ENCODE measurements around the gene NFKBIA. TPM values are rescaled to one million over a fixed set of nuclear protein-coding genes. Genes with fewer than 3 reads are reported as not detected.
A peak's percentile ranks its signal among the peaks of the same experiment; 100 is the strongest.
"Not testable (repeated sequence)": the region's sequence is repeated elsewhere in the genome, so short reads cannot be mapped to it uniquely, and the experiment has no call there.

The NFKBIA gene
- total RNA-seq, 1 donor from 2014 or later = 534 TPM

DNA sequence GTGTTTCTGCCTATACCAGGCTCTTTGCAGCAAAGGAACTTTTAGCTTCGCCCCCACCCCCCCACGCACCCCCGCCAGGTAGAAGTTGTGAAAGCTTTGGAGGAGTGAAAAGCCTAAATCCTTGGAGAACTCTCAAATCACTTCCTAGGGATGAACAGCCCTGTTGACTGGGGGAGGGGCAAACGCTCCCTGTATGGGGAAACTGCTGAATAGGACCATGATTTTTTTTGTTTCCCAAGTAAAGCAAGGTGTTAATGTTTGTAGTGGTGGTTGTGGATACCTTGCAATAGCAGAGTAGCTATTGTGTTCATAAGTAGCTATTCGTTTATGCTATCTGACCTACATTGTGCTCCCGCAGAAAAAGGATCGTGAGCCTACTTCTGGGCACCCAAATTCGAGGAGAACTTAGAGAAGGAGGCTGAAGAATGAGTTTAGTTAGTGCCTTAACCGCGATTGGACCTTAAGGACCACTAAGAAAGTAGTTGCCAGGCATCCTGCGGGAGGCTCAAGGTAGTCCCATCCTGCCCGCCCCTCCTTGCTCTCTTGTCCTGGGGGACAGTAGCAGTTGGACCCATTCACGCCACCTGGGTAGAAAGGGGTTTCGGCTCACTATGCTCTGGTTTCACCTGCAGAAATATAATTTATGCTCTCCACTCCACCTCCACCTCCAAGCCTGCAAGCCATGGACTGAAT is 901 bp upstream of the NFKBIA start:
- no peaks in the 10 kb centered on the region for H3K27me3 Mint-ChIP-seq
- intact Hi-C loops (cut with micrococcal nuclease) = loop anchor here (2.0 kb wide), 2 partner anchors 17 to 49 kb away; no protein-coding TSS in a partner anchor

DNA sequence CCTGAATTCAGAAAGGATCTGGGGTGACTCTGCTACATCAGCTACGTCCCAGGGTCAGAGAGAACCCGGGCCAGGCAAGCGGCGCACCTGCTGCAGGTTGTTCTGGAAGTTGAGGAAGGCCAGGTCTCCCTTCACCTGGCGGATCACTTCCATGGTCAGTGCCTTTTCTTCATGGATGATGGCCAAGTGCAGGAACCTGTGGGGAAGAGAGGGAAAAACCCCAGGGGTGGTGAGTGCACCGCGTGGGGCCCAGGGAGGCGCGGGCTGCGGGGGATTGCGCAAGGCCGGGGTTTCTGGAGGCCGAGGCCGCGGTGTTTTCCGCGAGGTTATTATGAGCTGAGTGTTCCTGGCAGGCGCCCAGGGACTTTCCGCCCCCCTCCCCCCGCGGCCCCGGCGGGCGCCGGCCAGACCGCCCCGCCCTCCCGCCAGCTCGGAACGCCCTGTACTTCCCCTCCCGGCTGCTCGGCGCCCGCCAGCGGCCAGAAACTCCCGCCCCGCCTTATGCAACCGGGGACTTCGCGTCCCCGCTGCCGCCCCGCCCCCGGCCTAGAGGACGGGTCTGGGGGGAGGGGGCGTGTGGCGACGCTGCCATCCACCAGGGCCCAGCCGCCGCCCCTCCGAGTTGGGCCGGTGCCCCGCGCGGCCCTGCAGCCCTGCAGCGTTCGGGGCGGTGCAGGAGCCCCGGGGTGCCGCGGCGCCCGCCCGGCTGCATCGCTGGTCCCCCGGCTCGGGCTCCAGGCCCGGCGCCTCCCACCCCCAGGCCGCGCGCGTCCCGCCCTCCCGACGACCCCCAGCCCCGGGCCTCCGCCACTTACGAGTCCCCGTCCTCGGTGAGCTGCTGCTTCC is 723 bp downstream of the NFKBIA start:
- Mint-ChIP-seq H3K27me3 (no peaks in the 10 kb centered on the region), H3K4me1 (peaks cover 48% of the 10 kb centered on the region), H3K4me3 (peak overlapping the region; percentile 97), H3K36me3 (ENCODE audit: low read depth) (peaks cover 48% of the 10 kb centered on the region), H3K27ac (peak overlapping the region; percentile 99), H3K9me3 (no peaks in the 10 kb centered on the region)
- intact Hi-C loops (cut with micrococcal nuclease) = loop anchor here (1.0 to 2.0 kb wide), 13 partner anchors 12 to 531 kb away; partner anchors contain the start of genes FAM177A1, PRORP, PSMA6 and SRP54
- peak; percentile 97 for DNase-seq

More for the DNA sequence above, 901 bp upstream of the NFKBIA start:
- Mint-ChIP-seq H3K4me1 (peaks cover 39% of the 10 kb centered on the region), H3K27ac (peak overlapping the region; percentile 99), H3K4me3 (peak overlapping the region; percentile 97), H3K36me3 (ENCODE audit: low read depth) (peaks cover 37% of the 10 kb centered on the region), H3K9me3 (no peaks in the 10 kb centered on the region)
- DNase-seq = peak; percentile 71

- Mint-ChIP-seq H3K4me3 (peak overlapping the region; percentile 97), H3K27me3 (no peaks in the 10 kb centered on the region), H3K36me3 (ENCODE audit: low read depth) (peaks cover 50% of the 10 kb centered on the region), H3K4me1 (peaks cover 52% of the 10 kb centered on the region), H3K9me3 (no peaks in the 10 kb centered on the region), H3K27ac (peak overlapping the region; percentile 99)
- intact Hi-C loops (cut with micrococcal nuclease) = loop anchor here (1.0 kb wide), 1 partner anchor 70 kb away; no protein-coding TSS in a partner anchor
- peak; percentile 81 for DNase-seq
These were observed 1.4 kb downstream of the NFKBIA start for GRCh38 chr14:35403114-35403602.

DNA sequence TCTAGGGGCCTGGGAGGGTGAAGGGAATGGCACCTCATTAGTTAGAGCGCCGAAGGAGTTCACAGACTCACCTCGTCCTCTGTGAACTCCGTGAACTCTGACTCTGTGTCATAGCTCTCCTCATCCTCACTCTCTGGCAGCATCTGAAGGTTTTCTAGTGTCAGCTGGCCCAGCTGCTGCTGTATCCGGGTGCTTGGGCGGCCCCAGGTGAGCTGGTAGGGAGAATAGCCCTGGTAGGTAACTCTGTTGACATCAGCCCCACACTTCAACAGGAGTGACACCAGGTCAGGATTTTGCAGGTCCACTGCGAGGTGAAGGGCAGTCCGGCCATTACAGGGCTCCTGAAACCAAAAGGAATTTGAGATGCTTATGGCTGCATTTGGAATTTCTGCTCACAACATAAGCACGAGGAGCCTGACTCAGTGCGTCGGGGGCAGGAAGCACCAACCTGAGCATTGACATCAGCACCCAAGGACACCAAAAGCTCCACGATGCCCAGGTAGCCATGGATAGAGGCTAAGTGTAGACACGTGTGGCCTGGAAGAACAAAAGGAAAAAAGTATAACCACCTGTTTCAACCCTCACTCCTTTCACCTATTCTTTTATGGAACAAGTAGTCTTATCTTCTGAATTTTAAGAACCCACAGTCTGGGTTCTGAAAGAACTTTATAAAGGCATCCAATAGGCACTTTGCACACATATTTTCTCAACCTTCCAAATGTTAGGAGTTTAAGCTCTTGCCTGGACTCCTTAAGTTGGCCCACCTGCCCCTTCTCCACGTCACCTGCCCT is 2.0 kb downstream of the NFKBIA start:
- Mint-ChIP-seq H3K27ac (peak overlapping the region; percentile 99), H3K4me3 (peak overlapping the region; percentile 97), H3K27me3 (no peaks in the 10 kb centered on the region), H3K36me3 (ENCODE audit: low read depth) (peaks cover 52% of the 10 kb centered on the region), H3K4me1 (peaks cover 56% of the 10 kb centered on the region), H3K9me3 (no peaks in the 10 kb centered on the region)
- intact Hi-C loops (cut with micrococcal nuclease) = loop anchor here (1.0 kb wide), 1 partner anchor 69 kb away; no protein-coding TSS in a partner anchor
- peak; percentile 82 for DNase-seq

DNA sequence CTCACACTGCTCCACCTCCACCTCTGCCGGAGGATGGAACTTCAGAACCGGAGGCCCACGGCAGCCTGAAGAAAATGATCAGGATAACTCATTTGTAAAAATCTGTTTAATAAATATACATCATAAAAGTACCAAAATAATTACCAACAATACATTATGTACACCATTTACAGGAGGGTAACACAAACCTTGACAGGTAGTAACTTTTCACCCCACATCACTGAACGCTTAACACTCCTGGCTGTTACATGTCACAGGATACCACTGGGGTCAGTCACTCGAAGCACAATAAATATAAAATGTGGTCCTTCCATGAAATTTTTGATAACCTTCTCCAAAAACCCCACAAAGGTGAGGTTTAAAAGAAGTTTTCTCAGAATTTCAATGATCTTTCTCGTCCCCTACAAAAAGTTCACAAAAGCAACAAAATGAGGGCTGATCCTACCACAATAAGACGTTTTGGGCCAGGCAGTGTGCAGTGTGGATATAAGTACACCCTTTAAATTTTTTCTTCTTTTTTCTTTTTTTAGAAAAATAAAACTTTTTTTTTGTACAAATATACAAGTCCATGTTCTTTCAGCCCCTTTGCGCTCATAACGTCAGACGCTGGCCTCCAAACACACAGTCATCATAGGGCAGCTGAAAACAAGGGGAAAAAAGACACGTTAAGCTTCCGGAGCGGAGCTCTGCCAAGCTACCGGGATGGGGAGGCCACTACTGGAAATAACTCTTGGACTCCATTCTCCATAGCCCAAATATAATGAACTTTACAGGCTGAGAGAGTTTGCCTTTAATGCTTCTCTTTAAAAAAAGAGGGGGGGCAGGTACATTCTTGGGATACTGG is 2.9 kb downstream of the NFKBIA start:
- no peaks in the 10 kb centered on the region for H3K9me3 Mint-ChIP-seq
- H3K27me3 Mint-ChIP-seq = no peaks in the 10 kb centered on the region
- peak; percentile 67 for DNase-seq
- intact Hi-C loops (cut with micrococcal nuclease) = no loop called here
- H3K27ac Mint-ChIP-seq = peak overlapping the region; percentile 99
- H3K4me3 Mint-ChIP-seq = peak overlapping the region; percentile 97
- peaks cover 54% of the 10 kb centered on the region for H3K36me3 Mint-ChIP-seq (ENCODE audit: low read depth)
- H3K4me1 Mint-ChIP-seq = peaks cover 54% of the 10 kb centered on the region

- intact Hi-C loops (cut with micrococcal nuclease) = no loop called here
- H3K4me3 Mint-ChIP-seq = peak overlapping the region; percentile 97
- H3K36me3 Mint-ChIP-seq (ENCODE audit: low read depth) = peaks cover 54% of the 10 kb centered on the region
- H3K27ac Mint-ChIP-seq = peak overlapping the region; percentile 92
- H3K4me1 Mint-ChIP-seq = peaks cover 48% of the 10 kb centered on the region
- no peaks in the 10 kb centered on the region for H3K27me3 Mint-ChIP-seq
- DNase-seq = peak; percentile 79
- no peaks in the 10 kb centered on the region for H3K9me3 Mint-ChIP-seq
These were observed 3.7 kb downstream of the NFKBIA start for GRCh38 chr14:35400648-35401421.

GRCh38 chr14:35399083-35399937 is 5.2 kb downstream of the NFKBIA start:
- peaks cover 54% of the 10 kb centered on the region for H3K36me3 Mint-ChIP-seq (ENCODE audit: low read depth)
- H3K27me3 Mint-ChIP-seq = no peaks in the 10 kb centered on the region

GRCh38 chr14:35398071-35398584 is 6.4 kb downstream of the NFKBIA start:
- H3K36me3 Mint-ChIP-seq (ENCODE audit: low read depth) = peaks cover 47% of the 10 kb centered on the region
- peaks cover 41% of the 10 kb centered on the region for H3K4me1 Mint-ChIP-seq
- no peak for DNase-seq
- H3K9me3 Mint-ChIP-seq = no peaks in the 10 kb centered on the region
- H3K27ac Mint-ChIP-seq = peak overlapping the region; percentile 70
- no peaks in the 10 kb centered on the region for H3K27me3 Mint-ChIP-seq
- H3K4me3 Mint-ChIP-seq = no peak overlapping the region
- intact Hi-C loops (cut with micrococcal nuclease) = no loop called here

More at GRCh38 chr14:35399083-35399937, 5.2 kb downstream of the NFKBIA start:
- peak overlapping the region; percentile 17 for H3K27ac Mint-ChIP-seq
- DNase-seq = peak; percentile 66
- intact Hi-C loops (cut with micrococcal nuclease) = no loop called here
- H3K4me3 Mint-ChIP-seq = peak overlapping the region; percentile 24
- no peaks in the 10 kb centered on the region for H3K9me3 Mint-ChIP-seq
- peaks cover 42% of the 10 kb centered on the region for H3K4me1 Mint-ChIP-seq

DNA sequence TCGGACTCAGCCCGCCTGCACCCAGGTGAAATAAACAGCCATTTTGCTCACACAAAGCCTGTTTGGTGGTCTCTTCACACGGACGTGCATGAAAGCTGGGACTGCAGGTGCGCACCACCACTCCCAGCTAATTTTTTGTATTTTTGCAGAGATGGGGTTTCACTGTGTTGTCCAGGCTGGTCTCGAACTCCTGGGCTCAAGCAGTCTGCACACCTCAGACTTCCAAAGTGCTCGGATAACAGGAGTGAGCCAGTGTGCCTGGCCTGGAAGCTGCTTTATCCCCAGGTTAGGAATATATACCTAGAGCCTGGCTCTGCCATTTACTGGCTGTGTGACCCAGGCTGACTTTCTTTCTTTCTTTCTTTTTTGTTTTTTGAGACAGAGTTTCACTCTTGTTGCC is 7.9 kb downstream of the NFKBIA start:
- Mint-ChIP-seq H3K4me1 (peaks cover 37% of the 10 kb centered on the region), H3K36me3 (ENCODE audit: low read depth) (peaks cover 32% of the 10 kb centered on the region), H3K27ac (peak overlapping the region; percentile 16)
- H3K27me3 Mint-ChIP-seq; DNase-seq; intact Hi-C loops (cut with micrococcal nuclease); H3K4me3 Mint-ChIP-seq; H3K9me3 Mint-ChIP-seq: not testable (repeated sequence)

DNA sequence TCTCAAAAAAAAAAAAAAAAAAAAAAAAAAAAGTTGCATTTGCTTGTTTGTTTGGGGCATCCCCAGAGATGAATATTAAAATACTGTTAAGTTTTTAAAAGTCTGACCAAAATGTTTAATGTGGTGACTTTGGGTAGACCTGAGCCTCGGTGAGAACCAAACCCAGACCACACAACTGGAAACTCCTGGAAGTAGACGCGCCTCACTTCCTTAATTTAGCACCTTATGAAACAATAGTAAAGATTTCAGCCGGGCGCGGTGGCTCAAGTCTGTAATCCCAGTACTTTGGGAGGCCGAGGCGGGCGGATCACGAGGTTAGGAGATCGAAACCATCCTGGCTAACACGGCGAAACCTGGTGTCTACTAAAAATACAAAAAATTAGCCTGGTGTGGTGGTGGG is 9.3 kb downstream of the NFKBIA start:
- Mint-ChIP-seq H3K4me3 (no peak overlapping the region), H3K36me3 (ENCODE audit: low read depth) (peaks cover 19% of the 10 kb centered on the region), H3K9me3 (no peaks in the 10 kb centered on the region), H3K27ac (no peak overlapping the region), H3K27me3 (no peaks in the 10 kb centered on the region), H3K4me1 (peaks cover 29% of the 10 kb centered on the region)
- intact Hi-C loops (cut with micrococcal nuclease) = no loop called here
- no peak for DNase-seq

DNA sequence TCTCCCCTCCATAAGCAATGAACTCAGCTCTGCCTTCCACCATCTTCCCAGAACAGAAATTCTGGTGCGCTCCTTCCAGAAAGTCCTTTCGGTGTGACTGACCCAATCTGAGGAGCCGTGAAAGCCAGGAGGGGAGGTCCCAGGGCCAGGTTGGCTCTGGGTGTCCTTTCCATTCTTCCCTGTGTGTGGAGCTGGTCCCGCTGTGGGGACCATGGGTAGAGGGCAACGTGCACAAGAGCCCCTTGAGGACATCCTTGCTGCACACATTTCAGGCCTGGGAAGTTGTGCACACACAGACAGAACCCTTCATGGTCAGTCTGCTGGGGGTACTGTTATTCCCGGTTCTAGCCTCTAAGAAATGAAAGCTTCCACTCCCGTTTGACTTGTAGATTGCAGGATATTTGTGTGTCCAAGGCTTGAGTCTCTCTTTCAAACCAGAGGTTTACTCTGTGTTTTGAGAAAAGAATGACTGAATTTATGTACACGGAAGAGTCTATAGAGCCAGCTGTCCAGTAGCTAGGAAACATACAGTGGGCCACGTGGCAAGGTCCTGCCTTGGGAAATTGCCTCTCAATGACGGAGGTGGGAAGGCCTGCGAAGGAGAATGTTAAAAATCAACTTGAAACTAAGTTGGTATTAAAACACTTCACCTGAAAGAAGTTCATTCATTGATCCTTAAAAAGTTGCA is 10.1 kb downstream of the NFKBIA start:
- intact Hi-C loops (cut with micrococcal nuclease) = no loop called here
- Mint-ChIP-seq H3K4me3 (no peak overlapping the region), H3K9me3 (no peaks in the 10 kb centered on the region), H3K4me1 (peaks cover 25% of the 10 kb centered on the region), H3K27ac (no peak overlapping the region), H3K27me3 (no peaks in the 10 kb centered on the region), H3K36me3 (ENCODE audit: low read depth) (peaks cover 14% of the 10 kb centered on the region)
- DNase-seq = no peak
